Measurements from ENCODE around the gene DHRS7. TPM values are rescaled to one million over a fixed set of nuclear protein-coding genes. Genes with fewer than 3 reads are reported as not detected.

Gene DHRS7
- total and polyA plus RNA-seq, 2 experiments from 2014 or later: 39.3 to 39.4 TPM

- H3K4me3 ChIP-seq: no peak overlapping the region
- H3K27ac Mint-ChIP-seq: no peak overlapping the region
- no peak overlapping the region for H3K4me2 ChIP-seq
- no peak for ATAC-seq
- no peaks in the 10 kb centered on the region for H3K4me1 Mint-ChIP-seq
- no peak overlapping the region for H2AFZ ChIP-seq
- no peaks in the 10 kb centered on the region for H4K20me1 ChIP-seq (replicated peaks; ENCODE audit: insufficient read depth)
- H3K9me3 Mint-ChIP-seq: no peaks in the 10 kb centered on the region
- no peaks in the 10 kb centered on the region for H3K9me2 ChIP-seq (ENCODE audit: insufficient read depth)
- H3K27me3 Mint-ChIP-seq (ENCODE audit: insufficient read depth, low read depth, poor library complexity): no peaks in the 10 kb centered on the region
- no peak overlapping the region for H3K27ac ChIP-seq (ENCODE audit: low read depth)
- TF ChIP-seq EZH2 (IDR thresholded peaks at IDR 0.05; ENCODE audit: low read depth, unreplicated experiment) (no peak), ZNF114 (CRISPR knock-in tag; IDR thresholded peaks at IDR 0.05) (no peak), JUNB (IDR thresholded peaks at IDR 0.05; ENCODE audit: unreplicated experiment) (no peak), STAT1 (IDR thresholded peaks at IDR 0.05; ENCODE audit: unreplicated experiment) (no peak), EZH2phosphoT487 (IDR thresholded peaks at IDR 0.05; ENCODE audit: unreplicated experiment) (no peak), ZNF331 (CRISPR knock-in tag; IDR thresholded peaks at IDR 0.05; ENCODE audit: low read depth) (no peak), POLR2AphosphoS5 (IDR thresholded peaks at IDR 0.05; ENCODE audit: low read depth) (no peak), ZNF462 (CRISPR knock-in tag; IDR thresholded peaks at IDR 0.05) (no peak), ETS1 (IDR thresholded peaks at IDR 0.05) (no peak), CREB1 (CRISPR knock-in tag; IDR thresholded peaks at IDR 0.05; ENCODE audit: low read depth) (no peak), NANOG (IDR thresholded peaks at IDR 0.05; ENCODE audit: borderline replicate concordance) (no peak)
- TF ChIP-seq, protein P1, sequence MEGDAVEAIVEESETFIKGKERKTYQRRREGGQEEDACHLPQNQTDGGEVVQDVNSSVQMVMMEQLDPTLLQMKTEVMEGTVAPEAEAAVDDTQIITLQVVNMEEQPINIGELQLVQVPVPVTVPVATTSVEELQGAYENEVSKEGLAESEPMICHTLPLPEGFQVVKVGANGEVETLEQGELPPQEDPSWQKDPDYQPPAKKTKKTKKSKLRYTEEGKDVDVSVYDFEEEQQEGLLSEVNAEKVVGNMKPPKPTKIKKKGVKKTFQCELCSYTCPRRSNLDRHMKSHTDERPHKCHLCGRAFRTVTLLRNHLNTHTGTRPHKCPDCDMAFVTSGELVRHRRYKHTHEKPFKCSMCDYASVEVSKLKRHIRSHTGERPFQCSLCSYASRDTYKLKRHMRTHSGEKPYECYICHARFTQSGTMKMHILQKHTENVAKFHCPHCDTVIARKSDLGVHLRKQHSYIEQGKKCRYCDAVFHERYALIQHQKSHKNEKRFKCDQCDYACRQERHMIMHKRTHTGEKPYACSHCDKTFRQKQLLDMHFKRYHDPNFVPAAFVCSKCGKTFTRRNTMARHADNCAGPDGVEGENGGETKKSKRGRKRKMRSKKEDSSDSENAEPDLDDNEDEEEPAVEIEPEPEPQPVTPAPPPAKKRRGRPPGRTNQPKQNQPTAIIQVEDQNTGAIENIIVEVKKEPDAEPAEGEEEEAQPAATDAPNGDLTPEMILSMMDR (conservative IDR thresholded peaks at IDR 0.05; ENCODE audit: low read depth in 2 of 2): no peak
- TF ChIP-seq, protein P2, sequence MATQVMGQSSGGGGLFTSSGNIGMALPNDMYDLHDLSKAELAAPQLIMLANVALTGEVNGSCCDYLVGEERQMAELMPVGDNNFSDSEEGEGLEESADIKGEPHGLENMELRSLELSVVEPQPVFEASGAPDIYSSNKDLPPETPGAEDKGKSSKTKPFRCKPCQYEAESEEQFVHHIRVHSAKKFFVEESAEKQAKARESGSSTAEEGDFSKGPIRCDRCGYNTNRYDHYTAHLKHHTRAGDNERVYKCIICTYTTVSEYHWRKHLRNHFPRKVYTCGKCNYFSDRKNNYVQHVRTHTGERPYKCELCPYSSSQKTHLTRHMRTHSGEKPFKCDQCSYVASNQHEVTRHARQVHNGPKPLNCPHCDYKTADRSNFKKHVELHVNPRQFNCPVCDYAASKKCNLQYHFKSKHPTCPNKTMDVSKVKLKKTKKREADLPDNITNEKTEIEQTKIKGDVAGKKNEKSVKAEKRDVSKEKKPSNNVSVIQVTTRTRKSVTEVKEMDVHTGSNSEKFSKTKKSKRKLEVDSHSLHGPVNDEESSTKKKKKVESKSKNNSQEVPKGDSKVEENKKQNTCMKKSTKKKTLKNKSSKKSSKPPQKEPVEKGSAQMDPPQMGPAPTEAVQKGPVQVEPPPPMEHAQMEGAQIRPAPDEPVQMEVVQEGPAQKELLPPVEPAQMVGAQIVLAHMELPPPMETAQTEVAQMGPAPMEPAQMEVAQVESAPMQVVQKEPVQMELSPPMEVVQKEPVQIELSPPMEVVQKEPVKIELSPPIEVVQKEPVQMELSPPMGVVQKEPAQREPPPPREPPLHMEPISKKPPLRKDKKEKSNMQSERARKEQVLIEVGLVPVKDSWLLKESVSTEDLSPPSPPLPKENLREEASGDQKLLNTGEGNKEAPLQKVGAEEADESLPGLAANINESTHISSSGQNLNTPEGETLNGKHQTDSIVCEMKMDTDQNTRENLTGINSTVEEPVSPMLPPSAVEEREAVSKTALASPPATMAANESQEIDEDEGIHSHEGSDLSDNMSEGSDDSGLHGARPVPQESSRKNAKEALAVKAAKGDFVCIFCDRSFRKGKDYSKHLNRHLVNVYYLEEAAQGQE (IDR thresholded peaks at IDR 0.05; ENCODE audit: unreplicated experiment): no peak
- H3K4me1 ChIP-seq (ENCODE audit: insufficient read depth): no peaks in the 10 kb centered on the region
- peaks cover 24% of the 10 kb centered on the region; the same call in 2 of the 3 replicates for H3K36me3 Mint-ChIP-seq (ENCODE audit: low read depth)
- no peak for DNase-seq (ENCODE audit: low spot score)
- H3K4me3 Mint-ChIP-seq: no peak overlapping the region
- no peaks in the 10 kb centered on the region for H3F3A ChIP-seq (replicated peaks; ENCODE audit: low read depth)
- no peaks in the 10 kb centered on the region for H3K27me3 ChIP-seq (ENCODE audit: insufficient read depth)
- peaks cover 14% of the 10 kb centered on the region for H3K36me3 ChIP-seq (ENCODE audit: insufficient read depth)
- peaks cover 25% of the 10 kb centered on the region; the same call in 1 of the 2 replicates for H3K79me2 ChIP-seq (replicated peaks; ENCODE audit: insufficient read depth)
Observed at GRCh38 chr14:60116181-60116580, 49.0 kb downstream of the DHRS7 start.
